GM12873 (cell line): ENCODE measurements around the gene CACNA1C.

Source experiments
- TF ChIP-seq, protein P1 (sequence below): IDR thresholded peaks from 2 replicates; pipeline ENCODE4 v1.5.1; 2012; ENCODE audit warnings: low read depth, mild to moderate bottlenecking, moderate library complexity, low read length, control low read depth; ENCODE audit not compliant: insufficient read depth; ENCODE audit errors: missing control alignments

Gene CACNA1C

GRCh38 chr12:2337031-2338010 lies 284.5 kb downstream of the CACNA1C start:
- TF ChIP-seq, protein P1, sequence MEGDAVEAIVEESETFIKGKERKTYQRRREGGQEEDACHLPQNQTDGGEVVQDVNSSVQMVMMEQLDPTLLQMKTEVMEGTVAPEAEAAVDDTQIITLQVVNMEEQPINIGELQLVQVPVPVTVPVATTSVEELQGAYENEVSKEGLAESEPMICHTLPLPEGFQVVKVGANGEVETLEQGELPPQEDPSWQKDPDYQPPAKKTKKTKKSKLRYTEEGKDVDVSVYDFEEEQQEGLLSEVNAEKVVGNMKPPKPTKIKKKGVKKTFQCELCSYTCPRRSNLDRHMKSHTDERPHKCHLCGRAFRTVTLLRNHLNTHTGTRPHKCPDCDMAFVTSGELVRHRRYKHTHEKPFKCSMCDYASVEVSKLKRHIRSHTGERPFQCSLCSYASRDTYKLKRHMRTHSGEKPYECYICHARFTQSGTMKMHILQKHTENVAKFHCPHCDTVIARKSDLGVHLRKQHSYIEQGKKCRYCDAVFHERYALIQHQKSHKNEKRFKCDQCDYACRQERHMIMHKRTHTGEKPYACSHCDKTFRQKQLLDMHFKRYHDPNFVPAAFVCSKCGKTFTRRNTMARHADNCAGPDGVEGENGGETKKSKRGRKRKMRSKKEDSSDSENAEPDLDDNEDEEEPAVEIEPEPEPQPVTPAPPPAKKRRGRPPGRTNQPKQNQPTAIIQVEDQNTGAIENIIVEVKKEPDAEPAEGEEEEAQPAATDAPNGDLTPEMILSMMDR = no peak

- TF ChIP-seq, protein P1 = no peak
These were observed 285.6 kb downstream of the CACNA1C start for GRCh38 chr12:2338381-2338780.

DNA sequence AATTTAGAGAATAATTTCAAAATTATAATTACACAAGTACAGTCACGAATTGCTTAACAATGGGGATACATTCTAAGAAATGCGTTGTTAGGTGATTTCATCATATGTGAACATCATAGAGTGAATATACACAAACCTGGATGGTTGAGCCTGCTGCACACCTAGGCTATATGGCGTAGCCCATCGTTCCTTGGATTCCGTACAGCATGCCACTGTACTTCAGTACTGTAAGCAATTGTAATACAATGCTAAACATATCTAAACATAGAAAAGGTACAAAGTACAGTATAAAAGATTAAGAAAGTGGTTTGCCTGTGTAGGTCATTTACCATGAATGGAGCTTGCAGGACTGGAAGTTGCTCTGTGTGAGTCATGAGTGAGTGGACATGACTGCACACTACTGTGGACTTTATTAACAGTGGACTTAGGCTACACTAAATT lies 286.2 kb downstream of the CACNA1C start:
- TF ChIP-seq, protein P1 = no peak

DNA sequence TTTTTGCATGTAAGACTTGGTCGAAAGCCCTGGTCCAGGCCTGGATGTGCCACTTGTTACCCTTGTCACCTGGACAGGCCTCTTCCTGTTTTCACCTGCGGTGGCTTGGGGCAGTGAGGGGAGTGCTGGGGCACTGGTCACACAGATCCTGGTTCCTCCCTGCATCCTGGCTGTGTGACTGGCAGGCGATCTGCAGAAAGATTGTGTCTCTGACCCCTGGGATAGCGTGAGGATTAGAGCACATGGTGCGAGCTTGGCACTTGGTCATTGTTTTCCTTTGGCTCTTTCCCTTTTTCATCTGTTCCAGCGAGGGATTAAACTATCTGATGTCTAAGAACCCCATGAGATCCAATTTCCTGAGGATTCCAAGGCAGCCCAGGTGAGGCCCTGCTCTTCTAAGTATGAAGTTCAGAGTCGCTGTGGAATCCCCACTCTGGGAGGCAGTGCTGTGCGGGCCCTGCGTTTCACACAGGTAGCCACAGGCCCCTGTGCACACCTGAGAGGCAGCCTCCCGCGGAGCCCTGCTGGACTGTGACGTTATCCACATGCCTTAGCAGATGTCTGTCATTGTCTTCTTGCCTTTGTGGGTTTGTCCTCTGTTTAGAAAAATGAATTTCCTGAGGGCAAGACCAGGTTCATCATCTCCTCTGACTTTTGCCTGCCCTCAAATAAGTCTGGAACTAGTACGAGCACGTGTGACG lies 288.4 kb downstream of the CACNA1C start:
- TF ChIP-seq, protein P1 = no peak

- TF ChIP-seq, protein P1 = no peak
These were observed 289.1 kb downstream of the CACNA1C start for GRCh38 chr12:2341871-2342270.

DNA sequence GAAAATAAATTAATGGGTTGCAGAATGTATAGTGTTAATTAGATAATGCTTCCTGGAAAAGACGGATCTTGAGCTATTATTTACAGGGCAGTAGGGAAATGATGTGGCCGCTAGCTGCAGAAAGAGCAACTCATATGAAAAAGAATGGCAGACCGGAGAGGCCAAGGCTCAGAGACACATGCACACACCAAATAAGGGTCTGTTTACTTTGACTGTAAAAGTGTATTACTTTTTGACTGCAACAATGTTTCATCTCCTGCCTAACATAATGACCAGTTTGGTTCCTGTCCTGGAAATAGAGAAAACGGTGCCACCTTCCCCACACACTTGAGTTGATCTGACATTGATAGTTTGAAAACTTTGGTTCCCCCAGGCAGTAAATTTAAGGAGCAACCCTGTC lies 290.9 kb downstream of the CACNA1C start:
- TF ChIP-seq, protein P1 = no peak

DNA sequence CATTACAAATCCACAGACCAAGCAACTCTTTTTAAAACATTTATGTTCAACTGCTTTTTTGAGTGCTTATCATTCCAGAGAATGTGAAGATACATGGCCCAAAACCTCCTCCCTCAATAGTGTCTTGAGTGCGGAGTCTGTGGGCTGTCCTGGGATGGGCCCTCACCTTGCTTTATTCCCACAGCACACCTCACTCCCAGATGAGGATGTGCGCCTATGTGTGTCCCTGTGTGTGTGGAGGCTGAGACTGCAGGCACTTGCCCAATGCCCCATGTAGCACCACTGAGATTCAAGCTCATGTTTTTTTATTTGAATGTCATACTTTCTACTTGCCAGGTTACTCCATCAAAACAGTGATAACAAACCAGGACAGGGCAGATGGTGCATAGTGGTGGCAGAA lies 291.7 kb downstream of the CACNA1C start:
- TF ChIP-seq, protein P1 = no peak
